Endodermal cell (in vitro differentiated cells): Measurements from ENCODE around the gene CKAP4. TPM values are rescaled to one million over a fixed set of nuclear protein-coding genes. Genes with fewer than 3 reads are reported as not detected.

Source experiments
- DNase-seq: peaks from one replicate; pipeline ENCODE4 v3.0.0-alpha.2; 2017
- H3K27ac ChIP-seq: 2 replicates; pipeline ENCODE4 v1.5.1; 2013; ENCODE audit warnings: mild to moderate bottlenecking, low read depth, low read length, moderate library complexity
- H3K27me3 ChIP-seq: 2 replicates; pipeline ENCODE4 v1.6.1; 2013; ENCODE audit warnings: mild to moderate bottlenecking, low read length, moderate library complexity; ENCODE audit not compliant: insufficient read depth, control insufficient read depth, poor library complexity, severe bottlenecking
- H3K36me3 ChIP-seq: 2 replicates; pipeline ENCODE4 v1.7.0; 2013; ENCODE audit warnings: mild to moderate bottlenecking, low read length, moderate library complexity; ENCODE audit not compliant: control insufficient read depth, insufficient read depth
- H3K4me1 ChIP-seq: one replicate; pipeline ENCODE4 v1.7.0; 2013; ENCODE audit warnings: low read length; ENCODE audit not compliant: control insufficient read depth, insufficient read depth
- H3K4me3 ChIP-seq: 2 replicates; pipeline ENCODE4 v1.5.1; 2013; ENCODE audit warnings: mild to moderate bottlenecking, low read length, moderate library complexity
- H3K9ac ChIP-seq: 2 replicates; pipeline ENCODE4 v1.6.1; 2013; ENCODE audit warnings: mild to moderate bottlenecking, low read length, moderate library complexity; ENCODE audit not compliant: poor library complexity, severe bottlenecking; ENCODE audit errors: extremely low read depth
- H3K9me3 ChIP-seq: 2 replicates; pipeline ENCODE4 v1.6.1; 2013; ENCODE audit warnings: mild to moderate bottlenecking, low read length, moderate library complexity; ENCODE audit not compliant: control insufficient read depth
- H3K27ac Mint-ChIP-seq: 2 replicates; pipeline ENCODE4 v1.8.0; 2020; ENCODE audit warnings: mixed read lengths
- H3K27me3 Mint-ChIP-seq: 2 replicates; pipeline ENCODE4 v1.8.0; 2021; ENCODE audit warnings: mild to moderate bottlenecking, mixed read lengths; ENCODE audit not compliant: insufficient read depth
- H3K36me3 Mint-ChIP-seq: 2 replicates; pipeline ENCODE4 v1.8.0; 2020; ENCODE audit warnings: low read depth, mixed read lengths
- H3K4me1 Mint-ChIP-seq: 2 replicates; pipeline ENCODE4 v1.8.0; 2020; ENCODE audit warnings: mixed read lengths
- H3K4me3 Mint-ChIP-seq: 2 replicates; pipeline ENCODE4 v1.8.0; 2020; ENCODE audit warnings: mild to moderate bottlenecking, moderate library complexity, mixed read lengths
- H3K9me3 Mint-ChIP-seq: 2 replicates; pipeline ENCODE4 v1.8.0; 2020; ENCODE audit warnings: mild to moderate bottlenecking, mixed read lengths
- WGBS, 2 experiments: methylation state at CpG; one replicate each; pipeline versions ENCODE4 v1.1.5 to v1.1.7; 2013; ENCODE audit warnings: missing lambda C conversion rate in 2 of 2, mixed read lengths in 1 of 2; ENCODE audit not compliant: insufficient coverage in 1 of 2, insufficient read length in 1 of 2; 5-methylcytosine and 5-hydroxymethylcytosine counted together
- total RNA-seq, 2 donors: library from RNA; stranded (reverse); fragmentation: NEBNext Ultra II Directional in 1 of 2; extraction: Animal tissue kit (Norgen Biotek cat#: 25700) in 1 of 2; gene quantifications; 2 replicates in 1 of 2; 3 replicates in 1 of 2; pipeline ENCODE4 v1.2.1, GENCODE V29; 2021
- TF ChIP-seq, protein P1 (sequence below): fragments of 200-600 bp; sonication (generic); conservative IDR thresholded peaks from 2 replicates; pipeline ENCODE4 v1.5.0; 2021; ENCODE audit warnings: antibody characterized with exemption, mild to moderate bottlenecking

Gene CKAP4
- total RNA-seq, 2 donors from 2014 or later, result 88.9 to 93.3 TPM

DNA sequence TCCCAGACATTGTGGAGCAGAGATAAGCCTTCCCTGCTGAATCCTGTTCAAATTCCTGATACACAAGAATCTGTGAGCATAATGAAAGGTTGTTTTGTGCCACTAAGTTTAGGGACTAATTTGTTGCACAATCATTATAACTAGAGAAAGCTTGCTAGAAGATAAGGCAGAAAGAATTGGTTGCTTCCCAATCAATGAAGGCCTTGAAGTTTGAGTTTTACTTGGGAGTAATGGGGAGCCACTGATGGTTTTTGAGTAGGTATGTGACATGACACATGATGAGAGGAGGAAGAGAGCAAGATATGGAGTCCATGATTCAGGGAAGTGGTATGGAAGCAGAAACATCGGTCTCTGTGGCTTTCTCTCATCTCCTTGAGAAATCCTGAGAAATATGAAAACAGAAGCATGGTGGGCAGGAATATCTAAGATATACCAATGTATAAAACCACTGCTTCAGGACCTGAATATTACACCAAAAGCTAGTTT lies 41.4 kb upstream of the CKAP4 start:
- Histone ChIP-seq H3K27me3 (no peaks in the 10 kb centered on the region), H3K36me3 (no peaks in the 10 kb centered on the region), H3K9me3 (no peaks in the 10 kb centered on the region), H3K4me3 (no peak overlapping the region), H3K9ac (no peak overlapping the region), H3K4me1 (no peaks in the 10 kb centered on the region), H3K27ac (no peak overlapping the region)
- Mint-ChIP-seq H3K4me3 (no peak overlapping the region), H3K4me1 (no peaks in the 10 kb centered on the region), H3K36me3 (no peaks in the 10 kb centered on the region), H3K9me3 (no peaks in the 10 kb centered on the region), H3K27ac (no peak overlapping the region), H3K27me3 (no peaks in the 10 kb centered on the region)
- 100% methylated on average over 1 of the region's 1 CpG for WGBS, 2 experiments
- TF ChIP-seq, protein P1, sequence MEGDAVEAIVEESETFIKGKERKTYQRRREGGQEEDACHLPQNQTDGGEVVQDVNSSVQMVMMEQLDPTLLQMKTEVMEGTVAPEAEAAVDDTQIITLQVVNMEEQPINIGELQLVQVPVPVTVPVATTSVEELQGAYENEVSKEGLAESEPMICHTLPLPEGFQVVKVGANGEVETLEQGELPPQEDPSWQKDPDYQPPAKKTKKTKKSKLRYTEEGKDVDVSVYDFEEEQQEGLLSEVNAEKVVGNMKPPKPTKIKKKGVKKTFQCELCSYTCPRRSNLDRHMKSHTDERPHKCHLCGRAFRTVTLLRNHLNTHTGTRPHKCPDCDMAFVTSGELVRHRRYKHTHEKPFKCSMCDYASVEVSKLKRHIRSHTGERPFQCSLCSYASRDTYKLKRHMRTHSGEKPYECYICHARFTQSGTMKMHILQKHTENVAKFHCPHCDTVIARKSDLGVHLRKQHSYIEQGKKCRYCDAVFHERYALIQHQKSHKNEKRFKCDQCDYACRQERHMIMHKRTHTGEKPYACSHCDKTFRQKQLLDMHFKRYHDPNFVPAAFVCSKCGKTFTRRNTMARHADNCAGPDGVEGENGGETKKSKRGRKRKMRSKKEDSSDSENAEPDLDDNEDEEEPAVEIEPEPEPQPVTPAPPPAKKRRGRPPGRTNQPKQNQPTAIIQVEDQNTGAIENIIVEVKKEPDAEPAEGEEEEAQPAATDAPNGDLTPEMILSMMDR, result no peak
- DNase-seq, result no peak

DNA sequence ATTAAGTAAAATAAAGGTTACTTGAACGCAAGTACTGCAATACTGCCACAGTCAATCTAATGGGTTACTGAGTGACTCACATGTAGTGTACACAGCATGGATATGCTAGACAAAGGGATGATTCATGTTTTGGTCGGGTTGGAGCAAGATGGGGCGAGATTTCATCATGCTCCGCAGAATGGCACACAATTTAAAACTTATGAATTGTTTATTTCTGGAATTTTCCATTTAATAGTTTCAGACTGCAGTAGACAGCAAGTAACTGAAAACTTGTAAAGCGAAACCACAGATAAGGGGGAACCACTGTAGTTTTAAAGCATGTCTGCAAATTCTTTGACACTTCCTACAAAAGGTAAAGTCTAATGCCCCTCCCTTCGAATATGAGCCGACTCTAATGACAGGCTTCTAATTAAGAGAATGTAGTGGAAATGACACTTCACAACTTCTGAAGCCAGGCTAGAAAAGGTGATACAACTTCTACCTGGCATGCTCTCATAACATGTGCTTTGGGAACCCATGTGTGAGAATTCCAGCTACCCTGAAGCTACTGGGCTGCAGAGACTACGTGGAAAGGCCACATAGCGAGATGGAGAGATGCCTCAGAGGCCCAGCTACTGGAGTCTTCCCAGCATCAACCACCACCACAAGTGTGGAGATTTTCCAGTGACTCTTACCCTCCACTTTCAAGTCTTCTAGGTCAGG lies 40.8 kb upstream of the CKAP4 start:
- no peak overlapping the region for H3K27ac ChIP-seq

DNA sequence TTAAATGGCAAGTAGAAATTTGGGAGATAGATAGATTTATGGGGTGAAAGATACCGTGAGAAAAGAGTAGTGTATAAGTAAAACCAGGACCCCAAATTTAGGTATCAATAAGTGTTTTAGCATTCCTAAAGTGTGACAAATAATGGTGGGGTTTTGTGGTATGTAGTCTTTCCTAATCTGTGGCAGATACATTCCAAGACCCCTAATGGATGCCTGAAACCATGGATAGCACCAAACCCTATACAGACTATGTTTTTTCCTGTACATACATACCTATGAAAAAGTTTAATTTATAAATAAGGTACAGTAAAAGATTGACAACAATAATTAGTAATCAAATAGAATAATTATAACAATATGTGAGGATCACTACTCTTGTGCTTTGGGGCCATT lies 40.3 kb upstream of the CKAP4 start:
- Mint-ChIP-seq H3K4me1 (no peaks in the 10 kb centered on the region), H3K9me3 (no peaks in the 10 kb centered on the region), H3K27ac (no peak overlapping the region), H3K36me3 (no peaks in the 10 kb centered on the region), H3K27me3 (no peaks in the 10 kb centered on the region), H3K4me3 (no peak overlapping the region)
- Histone ChIP-seq H3K36me3 (no peaks in the 10 kb centered on the region), H3K27ac (no peak overlapping the region), H3K4me3 (no peak overlapping the region), H3K4me1 (no peaks in the 10 kb centered on the region), H3K9me3 (no peaks in the 10 kb centered on the region), H3K27me3 (no peaks in the 10 kb centered on the region), H3K9ac (no peak overlapping the region)
- TF ChIP-seq, protein P1, result no peak
- DNase-seq, result no peak
- 93 to 100% methylated on average over 1 of the region's 1 CpG for WGBS, 2 experiments

More for the DNA sequence above, 40.8 kb upstream of the CKAP4 start:
- no peaks in the 10 kb centered on the region for H3K9me3 ChIP-seq
- Mint-ChIP-seq H3K4me3 (no peak overlapping the region), H3K36me3 (no peaks in the 10 kb centered on the region), H3K27me3 (no peaks in the 10 kb centered on the region), H3K27ac (no peak overlapping the region), H3K4me1 (no peaks in the 10 kb centered on the region), H3K9me3 (no peaks in the 10 kb centered on the region)
- DNase-seq, result peak; percentile 31
- no peaks in the 10 kb centered on the region for H3K4me1 ChIP-seq
- no peaks in the 10 kb centered on the region for H3K27me3 ChIP-seq
- TF ChIP-seq, protein P1, result no peak
- H3K4me3 ChIP-seq, result no peak overlapping the region
- WGBS, 2 experiments, result 90% methylated on average over 9 of the region's 9 CpGs
- H3K36me3 ChIP-seq, result no peaks in the 10 kb centered on the region
- no peak overlapping the region for H3K9ac ChIP-seq
